GM18858 (cell line): Measurements from ENCODE around the gene NELL1.
"Not testable (repeated sequence)": the region's sequence is repeated elsewhere in the genome, so short reads cannot be mapped to it uniquely, and the experiment has no call there.

Experiments
- ATAC-seq: cut with Tn5 transposase; IDR thresholded peaks from one replicate; pipeline ENCODE4 v1.9.1; 2021; ENCODE audit not compliant: unreplicated experiment

The NELL1 gene

DNA sequence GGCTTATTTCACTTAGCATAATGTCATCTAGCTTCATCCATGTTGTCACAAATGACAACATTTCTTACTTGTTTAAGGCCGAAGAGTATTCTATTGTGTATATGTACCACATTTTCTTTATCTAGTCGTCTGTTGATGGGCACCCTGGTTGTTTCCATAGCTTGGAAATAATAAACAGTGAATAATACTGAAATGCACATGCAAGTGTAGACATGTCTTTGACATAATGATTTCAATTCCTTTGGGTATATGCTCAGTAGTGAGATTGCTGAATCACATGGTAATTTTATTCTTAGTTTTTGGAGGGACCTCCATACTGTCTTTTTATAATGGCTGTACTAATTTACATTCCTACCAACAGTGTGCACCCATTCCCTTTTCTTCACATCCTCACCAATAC lies 508.0 kb downstream of the NELL1 start:
- no peak for ATAC-seq

- ATAC-seq: no peak
Measured at GRCh38 chr11:21179770-21180169, 510.4 kb downstream of the NELL1 start.

DNA sequence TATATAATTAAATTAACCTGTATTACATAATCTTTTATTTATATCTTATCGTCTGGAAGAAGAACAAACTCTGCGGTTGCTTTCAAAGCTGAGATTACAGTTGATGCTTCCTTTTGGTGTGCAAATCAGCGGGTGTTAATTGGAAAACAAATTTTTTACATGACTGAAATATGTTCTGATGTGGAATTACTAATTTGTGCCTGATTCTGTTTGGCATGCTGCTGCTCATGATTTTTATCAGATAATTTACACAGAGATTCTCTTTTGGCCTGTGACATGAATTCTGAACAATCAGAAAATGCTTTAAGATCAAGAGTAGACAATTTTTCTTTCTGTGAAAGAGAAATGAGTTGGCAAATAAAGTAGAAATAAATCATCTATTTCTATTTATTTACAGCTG lies 510.8 kb downstream of the NELL1 start:
- ATAC-seq: no peak

DNA sequence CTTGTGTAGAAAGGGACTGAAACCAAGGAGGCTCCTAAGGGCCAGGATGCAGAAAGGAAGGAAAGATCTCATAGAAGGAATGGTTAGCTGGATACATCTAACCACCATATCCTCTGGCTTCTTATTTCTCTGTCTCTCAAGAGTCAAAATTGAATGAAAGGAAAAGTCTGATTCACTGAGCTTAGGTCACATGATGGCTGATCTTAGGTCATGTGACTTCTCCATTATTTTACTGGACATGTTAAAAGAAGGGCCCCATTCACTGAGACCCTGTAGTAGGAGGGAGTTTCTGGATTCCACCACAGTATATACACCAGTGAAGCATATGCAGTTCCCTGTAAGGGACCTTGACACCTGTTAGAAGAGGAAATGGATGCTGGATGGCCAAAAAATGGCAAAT lies 516.6 kb downstream of the NELL1 start:
- no peak for ATAC-seq

DNA sequence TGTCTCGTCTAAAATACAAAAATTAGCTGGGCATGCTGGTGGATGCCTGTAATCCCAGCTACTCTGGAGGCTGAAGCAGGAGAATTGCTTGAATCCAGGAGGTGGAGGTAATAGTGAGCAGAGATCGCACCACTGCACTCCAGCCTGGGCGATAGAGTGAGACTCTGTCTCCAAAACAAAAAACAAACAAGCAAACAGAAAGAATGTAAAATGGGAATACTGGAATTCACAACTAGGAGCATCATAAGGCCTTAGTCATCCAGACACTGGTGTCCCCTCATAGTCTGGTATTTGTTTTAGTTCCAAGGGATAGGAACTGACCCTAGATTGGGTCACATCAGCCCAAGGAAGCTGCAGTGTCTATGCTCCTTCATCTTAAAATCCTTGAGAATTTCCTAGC lies 520.8 kb downstream of the NELL1 start:
- no peak for ATAC-seq

GRCh38 chr11:21195995-21196394 lies 526.6 kb downstream of the NELL1 start:
- ATAC-seq: no peak

- ATAC-seq: no peak
Measured at GRCh38 chr11:21198498-21198897, 529.1 kb downstream of the NELL1 start.

DNA sequence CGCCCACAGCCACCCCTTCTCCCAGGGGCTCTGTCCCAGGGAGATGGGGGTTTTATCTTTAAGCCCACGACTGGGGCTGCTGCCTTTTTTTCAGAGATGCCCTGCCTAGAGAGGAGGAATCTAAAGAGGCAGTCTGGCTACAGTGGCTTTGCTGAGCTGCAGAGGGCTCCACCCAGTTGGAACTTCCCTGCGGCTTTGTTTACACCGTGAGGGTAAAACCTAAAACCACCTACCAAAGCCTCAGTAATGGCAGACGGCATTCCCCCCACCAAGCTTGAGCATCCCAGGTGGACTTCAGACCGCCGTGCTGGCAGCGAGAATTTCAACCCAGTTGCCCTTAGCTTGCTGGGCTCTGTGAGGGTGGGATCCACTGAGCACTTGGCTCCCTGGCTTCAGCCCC lies 535.8 kb downstream of the NELL1 start:
- no peak for ATAC-seq

DNA sequence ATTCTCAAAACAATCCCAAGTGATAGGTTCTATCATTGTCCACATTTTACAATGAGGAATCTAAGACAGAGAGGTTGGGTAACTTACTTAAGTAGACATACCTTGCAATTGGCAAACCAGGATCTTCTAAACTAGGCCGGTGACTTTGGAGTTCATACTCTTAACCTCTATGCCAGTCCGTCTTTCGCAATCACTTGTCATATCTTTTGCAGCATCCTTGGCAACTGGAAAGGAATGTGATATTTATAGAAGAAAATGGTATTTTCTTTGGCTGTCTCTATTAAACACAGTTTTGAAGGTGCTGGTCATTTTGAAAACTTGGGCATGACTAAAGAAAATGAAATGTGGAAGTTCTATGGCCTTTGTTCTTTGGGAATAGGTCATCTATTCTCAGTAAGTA lies 556.5 kb downstream of the NELL1 start:
- no peak for ATAC-seq

- no peak for ATAC-seq
Measured at GRCh38 chr11:21229224-21229623, 559.8 kb downstream of the NELL1 start.

DNA sequence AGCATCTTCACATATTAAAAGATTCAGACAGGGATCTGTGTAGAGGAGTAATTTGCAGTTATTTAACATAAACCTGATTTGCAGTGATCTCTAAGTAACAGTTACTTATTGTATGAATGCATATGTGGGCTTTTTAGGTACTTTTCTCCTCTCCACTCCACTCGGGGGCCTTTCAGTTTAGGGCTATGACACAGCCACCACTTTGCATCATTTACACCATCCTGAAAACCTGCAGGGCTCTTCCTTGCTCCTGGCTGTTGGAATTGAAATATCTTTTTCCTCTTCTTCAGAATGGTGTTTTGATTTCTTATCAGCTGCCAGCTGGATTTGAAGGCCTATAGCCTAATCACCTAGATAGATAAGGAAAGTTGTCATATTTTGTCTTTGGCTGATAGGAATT lies 580.8 kb downstream of the NELL1 start:
- no peak for ATAC-seq

DNA sequence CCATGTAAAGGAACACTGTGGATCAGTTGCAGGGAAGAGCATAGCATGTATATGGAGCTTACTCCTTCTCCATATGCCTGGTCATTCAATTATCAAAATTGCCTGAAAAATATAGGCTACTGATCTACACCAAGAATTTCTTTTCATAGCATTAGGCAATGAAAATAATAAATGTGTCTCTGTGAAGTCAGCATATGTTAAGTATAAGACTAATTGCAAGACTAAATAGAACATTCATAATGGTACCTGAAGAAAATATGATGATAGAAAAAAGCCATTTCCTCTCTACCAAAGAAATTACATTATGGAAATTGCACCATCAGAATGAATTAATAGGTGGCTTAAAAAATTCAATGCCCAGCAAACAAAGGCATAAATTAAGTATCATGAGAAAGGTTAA lies 584.7 kb downstream of the NELL1 start:
- ATAC-seq: no peak

DNA sequence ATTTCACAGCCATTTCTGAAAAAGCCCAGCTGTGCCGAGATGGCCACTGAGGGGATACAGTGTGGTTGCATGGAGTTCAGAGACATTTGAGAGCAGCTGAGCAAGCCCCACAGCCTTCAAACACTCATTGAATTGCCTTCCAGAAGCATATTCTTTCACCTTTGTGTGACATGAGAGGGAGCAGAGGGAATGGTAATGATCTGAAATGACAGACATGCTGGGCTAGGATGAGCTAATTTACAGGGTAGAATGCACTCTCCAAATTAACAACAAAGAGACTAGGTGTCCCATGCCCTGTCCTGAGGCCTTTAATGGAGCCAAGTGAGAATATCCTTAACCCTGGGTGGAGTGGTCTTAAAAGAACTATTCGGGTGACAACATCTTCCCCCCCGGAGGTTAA lies 585.4 kb downstream of the NELL1 start:
- no peak for ATAC-seq

DNA sequence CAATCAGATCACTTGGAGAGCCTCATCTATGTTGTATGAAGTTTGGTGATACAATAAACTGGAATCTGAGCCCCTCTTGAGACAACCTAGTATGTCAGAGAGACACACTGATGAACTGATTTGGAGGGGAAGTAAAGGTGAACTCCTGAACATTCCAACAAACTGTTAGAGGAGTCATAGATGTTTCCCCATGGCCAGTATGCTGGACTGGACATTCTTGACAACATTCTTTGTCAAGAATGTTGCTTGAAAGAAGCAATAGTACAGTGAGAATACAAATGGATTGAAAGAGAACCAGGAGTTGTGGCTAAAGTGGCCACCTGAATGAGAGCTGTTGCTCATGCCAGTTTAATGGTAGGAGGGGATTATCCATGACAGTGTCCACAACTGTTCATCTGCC lies 588.1 kb downstream of the NELL1 start:
- no peak for ATAC-seq

- no peak for ATAC-seq
Measured at GRCh38 chr11:21258414-21258813, 589.0 kb downstream of the NELL1 start.

- no peak for ATAC-seq
Measured at GRCh38 chr11:21260101-21260500, 590.7 kb downstream of the NELL1 start.

GRCh38 chr11:21262992-21263391 lies 593.6 kb downstream of the NELL1 start:
- ATAC-seq: no peak

GRCh38 chr11:21264125-21264524 lies 594.7 kb downstream of the NELL1 start:
- no peak for ATAC-seq

- ATAC-seq: no peak
Measured at GRCh38 chr11:21268036-21268435, 598.6 kb downstream of the NELL1 start.

- ATAC-seq: not testable (repeated sequence)
Measured at GRCh38 chr11:21272139-21272538, 602.8 kb downstream of the NELL1 start.

- no peak for ATAC-seq
Measured at GRCh38 chr11:21278840-21279239, 609.5 kb downstream of the NELL1 start.

DNA sequence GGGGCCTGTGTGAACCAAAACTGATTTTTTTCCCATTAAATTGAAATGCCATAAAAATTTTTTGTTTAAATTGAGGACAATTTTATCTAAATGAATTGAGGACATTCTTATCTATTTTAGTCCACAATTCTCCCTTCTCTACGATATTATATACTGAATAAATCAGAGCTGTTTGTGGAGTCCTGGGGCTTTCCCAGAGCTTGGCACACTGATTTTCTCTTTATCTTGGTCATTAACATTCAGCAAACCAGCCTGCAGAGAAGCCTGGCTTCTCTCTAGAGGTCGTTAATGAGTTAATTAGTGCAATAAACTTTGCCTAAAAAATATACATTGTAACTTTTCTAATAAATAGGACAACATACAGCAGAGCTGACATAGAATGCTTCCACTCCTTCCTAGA lies 615.7 kb downstream of the NELL1 start:
- no peak for ATAC-seq

DNA sequence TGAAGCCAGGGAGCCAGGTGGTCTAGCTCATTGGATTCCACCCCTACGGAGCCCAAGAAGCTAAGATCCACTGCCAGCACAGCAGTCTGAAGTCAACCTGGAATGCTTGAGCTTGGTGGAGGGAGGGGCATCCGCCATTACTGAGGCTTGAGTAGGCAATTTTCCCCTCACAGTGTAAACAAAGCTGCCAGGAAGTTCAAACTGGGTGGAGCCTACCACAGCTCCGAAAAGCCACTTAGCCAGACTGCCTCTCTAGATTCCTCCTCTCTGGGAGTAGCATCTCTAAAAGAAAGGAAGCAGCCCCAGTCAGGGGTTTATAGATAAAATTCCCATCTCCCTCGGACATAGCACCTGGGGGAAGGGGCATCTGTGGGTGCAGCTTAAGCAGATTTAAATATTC lies 620.3 kb downstream of the NELL1 start:
- ATAC-seq: no peak

DNA sequence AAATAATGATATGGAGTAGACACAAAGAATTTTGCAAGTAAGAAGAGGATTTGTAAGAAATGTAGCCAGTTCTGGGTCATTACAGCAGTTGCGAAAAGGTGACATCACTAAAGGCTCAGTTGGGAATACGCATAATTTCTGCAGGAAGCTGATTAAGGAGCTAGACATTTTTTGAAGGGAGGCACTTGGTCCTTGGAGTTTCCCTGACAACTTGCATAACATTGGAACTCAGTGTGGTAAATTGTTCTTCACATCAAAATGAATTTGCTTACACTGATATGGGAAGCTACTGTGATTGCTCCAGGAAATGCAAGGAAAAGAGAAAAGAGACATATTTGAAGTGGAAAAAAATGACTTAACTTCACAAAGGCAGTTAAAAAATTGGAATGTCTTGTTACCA lies 626.1 kb downstream of the NELL1 start:
- no peak for ATAC-seq
